ENCODE data around the gene SEC61B. TPM values are rescaled to one million over a fixed set of nuclear protein-coding genes. Genes with fewer than 3 reads are reported as not detected.

Gene SEC61B
- total and polyA plus RNA-seq, 10 of the 15 experiments (the other 5 are each of a cell fraction or from before 2014, with no cell fraction given): 108 to 747 (median 301) TPM

- ChIA-PET POLR2A (interaction anchor here (0.6 to 1.9 kb wide), 6 partner anchors 11 to 84 kb away, joined by 3 to 9 read pairs (median 4); no protein-coding TSS in a partner anchor), CTCF (interaction anchor here (0.6 to 6.0 kb wide), 33 partner anchors 8 to 956 kb away, joined by 3 to 160 read pairs (median 4); no protein-coding TSS in a partner anchor), SMC1A (ENCODE audit: uncharacterized antibody, unreplicated experiment) (interaction anchor here (0.7 to 5.7 kb wide), 31 partner anchors 7 to 750 kb away, joined by 3 to 96 read pairs (median 5); partner anchors contain the start of genes NR4A3 and SEC61B), RAD21 (ENCODE audit: unreplicated experiment) (interaction anchor here (0.6 to 4.4 kb wide), 16 partner anchors 12 to 944 kb away, joined by 3 to 98 read pairs (median 3); no protein-coding TSS in a partner anchor)
- Histone ChIP-seq H3K27me3 (replicated peaks in 1 of 2; ENCODE audit: control insufficient read depth in 2 of 2, insufficient read depth in 2 of 2, low read length in 1 of 2) (no peaks in the 10 kb centered on the region), H3K4me1 (ENCODE audit: control insufficient read depth, insufficient read depth, low read length) (peaks cover 40% of the 10 kb centered on the region), H3K4me2 (ENCODE audit: control insufficient read depth, insufficient read depth) (peak overlapping the region; percentile 83), H3K36me3 (ENCODE audit: control insufficient read depth in 2 of 2, insufficient read depth in 2 of 2, low read length in 1 of 2) (no peaks in the 10 kb centered on the region), H3K9ac (ENCODE audit: control insufficient read depth, insufficient read depth, low read length) (peak overlapping the region; percentile 18; the same call in 1 of the 2 replicates), H4K20me1 (ENCODE audit: control insufficient read depth, insufficient read depth) (no peaks in the 10 kb centered on the region), H3K4me3 (no peak overlapping the region), H3K9me3 (replicated peaks; ENCODE audit: control insufficient read depth, insufficient read depth, low read length) (no peaks in the 10 kb centered on the region), H3K79me2 (ENCODE audit: control insufficient read depth, insufficient read depth, low read length) (no peaks in the 10 kb centered on the region), H3K27ac (ENCODE audit: control insufficient read depth, insufficient read depth) (peak overlapping the region; percentile 57; the same call in 1 of the 2 replicates), H2AFZ (ENCODE audit: control insufficient read depth, low read depth, low read length) (peak overlapping the region; percentile 94)
- WGBS (ENCODE audit: insufficient coverage, insufficient replicate concordance, low lambda C conversion rate, missing lambda C conversion rate): 10% methylated on average over 17 of the region's 17 CpGs
- peak; percentile 69 for FAIRE-seq
- ATAC-seq: peak; percentile 82
- intact Hi-C loops (cut with micrococcal nuclease; ENCODE audit: unreplicated experiment) (loop anchor here (1.0 to 5.0 kb wide), 5 partner anchors 44 to 744 kb away; partner anchors contain the start of genes NR4A3 and SEC61B), in situ Hi-C loops (cut with MboI) (no loop called here)
- peak; percentile 48 for DNase-seq (ENCODE audit: low read depth, low spot score)
- BruUV-seq (replicated peaks): no TSS peak
- TF ChIP-seq, protein P1, sequence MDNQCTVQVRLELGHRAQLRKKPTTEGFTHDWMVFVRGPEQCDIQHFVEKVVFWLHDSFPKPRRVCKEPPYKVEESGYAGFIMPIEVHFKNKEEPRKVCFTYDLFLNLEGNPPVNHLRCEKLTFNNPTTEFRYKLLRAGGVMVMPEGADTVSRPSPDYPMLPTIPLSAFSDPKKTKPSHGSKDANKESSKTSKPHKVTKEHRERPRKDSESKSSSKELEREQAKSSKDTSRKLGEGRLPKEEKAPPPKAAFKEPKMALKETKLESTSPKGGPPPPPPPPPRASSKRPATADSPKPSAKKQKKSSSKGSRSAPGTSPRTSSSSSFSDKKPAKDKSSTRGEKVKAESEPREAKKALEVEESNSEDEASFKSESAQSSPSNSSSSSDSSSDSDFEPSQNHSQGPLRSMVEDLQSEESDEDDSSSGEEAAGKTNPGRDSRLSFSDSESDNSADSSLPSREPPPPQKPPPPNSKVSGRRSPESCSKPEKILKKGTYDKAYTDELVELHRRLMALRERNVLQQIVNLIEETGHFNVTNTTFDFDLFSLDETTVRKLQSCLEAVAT (IDR thresholded peaks at IDR 0.05): peak; percentile 83
- TF ChIP-seq ZNF384 (IDR thresholded peaks at IDR 0.05; ENCODE audit: borderline replicate concordance, low read depth, low read length) (no peak), SREBF1 (IDR thresholded peaks at IDR 0.05; ENCODE audit: low read length) (no peak), MTA2 (IDR thresholded peaks at IDR 0.05; ENCODE audit: low read depth) (no peak), SMARCA5 (IDR thresholded peaks at IDR 0.05) (0 out of 2 replicates have a peak, but pooled peaks have one; percentile 47), LARP7 (IDR thresholded peaks at IDR 0.05) (peak; percentile 37; the same call in 1 of the 2 replicates), SUPT20H (IDR thresholded peaks at IDR 0.05; ENCODE audit: borderline replicate concordance, control insufficient read depth, low read depth, low read length) (no peak), GATAD2B (conservative IDR thresholded peaks at IDR 0.05; ENCODE audit: low read depth) (0 out of 2 replicates have a peak, but pooled peaks have one; percentile 44), CHD1 (IDR thresholded peaks at IDR 0.05; ENCODE audit: low read depth, low read length) (no peak), TCF12 (IDR thresholded peaks at IDR 0.05; ENCODE audit: low read depth, low read length) (0 out of 2 replicates have a peak, but pooled peaks have one; percentile 42), BCL11A (IDR thresholded peaks at IDR 0.05; ENCODE audit: low read depth, low read length) (no peak), SIN3A (IDR thresholded peaks at IDR 0.05; ENCODE audit: low read depth, low read length) (no peak), NBN (IDR thresholded peaks at IDR 0.05) (peak; percentile 41; the same call in 1 of the 2 replicates), ETV6 (conservative IDR thresholded peaks at IDR 0.05 in 1 of 2, IDR thresholded peaks at IDR 0.05 in 1 of 2; ENCODE audit: borderline replicate concordance in 1 of 2, low read depth in 1 of 2) (peak in 1 of 2 experiments; percentile 46; a peak in 2 of 4 replicates), NFXL1 (IDR thresholded peaks at IDR 0.05; ENCODE audit: borderline replicate concordance) (no peak), TAF1 (IDR thresholded peaks at IDR 0.05; ENCODE audit: borderline replicate concordance, low read depth, low read length) (no peak), STAT1 (conservative IDR thresholded peaks at IDR 0.05) (peak; percentile 91; the same call in 1 of the 2 replicates), EP300 (IDR thresholded peaks at IDR 0.05; ENCODE audit: borderline replicate concordance in 1 of 2, control insufficient read depth in 1 of 2, low read depth in 2 of 2, low read length in 2 of 2) (no peak), TARDBP (IDR thresholded peaks at IDR 0.05; ENCODE audit: borderline replicate concordance) (no peak), NFYB (IDR thresholded peaks at IDR 0.05; ENCODE audit: insufficient read depth, low read depth, low read length) (no peak), TCF3 (IDR thresholded peaks at IDR 0.05; ENCODE audit: borderline replicate concordance, insufficient read depth, low read depth, low read length) (no peak), SIX5 (IDR thresholded peaks at IDR 0.05; ENCODE audit: low read depth, low read length, severe bottlenecking) (no peak), FOXK2 (IDR thresholded peaks at IDR 0.05) (no peak), HDAC2 (IDR thresholded peaks at IDR 0.05) (no peak)
These were observed 44.4 kb downstream of the SEC61B start for GRCh38 chr9:99266255-99267023.

Measured in GM12878 (cell line).